Peyer's patch (tissue), 4 donors: Measurements from ENCODE around the gene HDGF. TPM values are rescaled to one million over a fixed set of nuclear protein-coding genes. Genes with fewer than 3 reads are reported as not detected.
A peak's percentile ranks its signal among the peaks of the same experiment; 100 is the strongest.
"Not testable (repeated sequence)": the region's sequence is repeated elsewhere in the genome, so short reads cannot be mapped to it uniquely, and the experiment has no call there.

ENCODE experiments used
- DNase-seq, 3 donors: peaks; one replicate each; pipeline ENCODE4 v3.0.0-alpha.2; 2017 to 2019
- H3K27ac ChIP-seq, 4 donors: fragments of 200-600 bp; sonication (generic); one replicate each; pipeline ENCODE4 v1.5.1; 2016 to 2019
- H3K27me3 ChIP-seq, 2 donors: fragments of 200-600 bp; sonication (generic); one replicate each; pipeline ENCODE4 v1.5.1; 2019
- H3K36me3 ChIP-seq, 3 donors: fragments of 200-600 bp; sonication (generic); one replicate each; pipeline ENCODE4 v1.5.1; 2016 to 2019
- H3K4me1 ChIP-seq, 4 donors: fragments of 200-600 bp; sonication (generic); one replicate each; pipeline ENCODE4 v1.5.1; 2016 to 2019
- H3K4me3 ChIP-seq, 4 donors: fragments of 200-600 bp; sonication (generic); 1 replicate in 3 of 4; 2 replicates in 1 of 4; pipeline ENCODE4 v1.5.1; 2016 to 2019; ENCODE audit warnings: mild to moderate bottlenecking in 1 of 4
- H3K9me3 ChIP-seq, 4 donors: fragments of 200-600 bp; sonication (generic); one replicate each; pipeline ENCODE4 v1.5.1; 2016 to 2019; ENCODE audit warnings: mild to moderate bottlenecking in 1 of 4
- CTCF ChIP-seq, 6 experiments: fragments of 450-650 bp in 4 of 6; fragments of 200-600 bp in 2 of 6; sonication (generic) in 1 of 6; IDR thresholded peaks; one replicate each; pipeline ENCODE4 v1.5.1; 2017 to 2019; ENCODE audit warnings: antibody characterized with exemption in 6 of 6, mild to moderate bottlenecking in 3 of 6, moderate library complexity in 1 of 6
- POLR2A ChIP-seq, 2 donors: fragments of 450-650 bp; IDR thresholded peaks; one replicate each; pipeline ENCODE4 v1.5.1; 2017; ENCODE audit warnings: antibody characterized with exemption in 2 of 2, mild to moderate bottlenecking in 2 of 2, moderate library complexity in 2 of 2
- total RNA-seq, 4 donors: library from RNA; depleted of rRNA; stranded (reverse); fragments of >200 nt; gene quantifications; one replicate each; pipeline ENCODE4 v1.1.0, GENCODE V29; 2016

Gene HDGF
- total RNA-seq, 4 donors from 2014 or later: 234 to 309 (median 281) TPM

- TF ChIP-seq POLR2A (IDR thresholded peaks at IDR 0.05): peak in 1 of 2 donors; percentile 33
- TF ChIP-seq CTCF (IDR thresholded peaks at IDR 0.05): no peak
- Histone ChIP-seq H3K27me3 (no peaks in the 10 kb centered on the region), H3K4me1 (peaks cover 0 to 36% (median 4%) of the 10 kb centered on the region in 4 donors), H3K4me3 (peak overlapping the region; percentile 45 to 88 (median 77)), H3K9me3 (no peaks in the 10 kb centered on the region), H3K36me3 (peaks cover 0 to 16% (median 0%) of the 10 kb centered on the region in 3 donors), H3K27ac (peak overlapping the region; percentile 73 to 92 (median 83))
- peak in 2 of 3 donors; percentile 14 to 74 for DNase-seq
Observed at GRCh38 chr1:156766298-156767100, 15.0 kb upstream of the HDGF start.

DNA sequence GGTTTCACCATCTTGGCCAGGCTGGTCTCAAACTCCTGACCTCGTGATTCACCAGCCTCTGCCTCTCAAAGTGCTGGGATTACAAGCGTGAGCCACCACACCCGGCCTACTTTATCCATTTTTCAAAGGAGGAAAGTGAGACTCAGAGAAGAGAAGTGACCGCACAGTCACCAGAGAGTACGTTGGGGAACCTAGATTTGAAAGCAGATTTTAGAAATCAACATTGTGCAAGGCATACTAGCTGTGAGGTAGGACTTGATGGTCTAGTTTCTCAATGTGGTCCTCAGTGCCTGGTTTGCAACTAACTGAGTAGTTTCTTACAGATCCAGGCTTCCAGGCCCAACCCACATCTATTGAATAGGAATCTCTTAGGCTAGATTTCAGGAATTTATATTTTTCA, 14.2 kb upstream of the HDGF start:
- peak in 1 of 3 donors; percentile 2 for DNase-seq
- H3K4me3 ChIP-seq: peak overlapping the region in 3 of 4 donors; percentile 45 to 88 (median 69)
- H3K9me3 ChIP-seq: no peaks in the 10 kb centered on the region
- peak overlapping the region in 1 of 4 donors; percentile 73 for H3K27ac ChIP-seq
- H3K27me3 ChIP-seq: no peaks in the 10 kb centered on the region
- H3K36me3 ChIP-seq: peaks cover 0 to 8% (median 0%) of the 10 kb centered on the region in 3 donors
- peaks cover 0 to 31% (median 4%) of the 10 kb centered on the region in 4 donors for H3K4me1 ChIP-seq
- TF ChIP-seq CTCF (IDR thresholded peaks at IDR 0.05): no peak
- no peak for TF ChIP-seq POLR2A (IDR thresholded peaks at IDR 0.05)

- DNase-seq, H3K4me3 ChIP-seq, H3K27ac ChIP-seq, H3K36me3 ChIP-seq, H3K9me3 ChIP-seq, H3K27me3 ChIP-seq: not testable (repeated sequence)
- peaks cover 0 to 27% (median 4%) of the 10 kb centered on the region in 4 donors for H3K4me1 ChIP-seq
Observed at GRCh38 chr1:156765136-156765535, 13.7 kb upstream of the HDGF start.

- TF ChIP-seq CTCF (IDR thresholded peaks at IDR 0.05) (no peak), POLR2A (IDR thresholded peaks at IDR 0.05) (no peak)
- no peaks in the 10 kb centered on the region for H3K27me3 ChIP-seq
- H3K4me1 ChIP-seq: peaks cover 0 to under 1% (median 0%) of the 10 kb centered on the region in 4 donors
- H3K36me3 ChIP-seq: no peaks in the 10 kb centered on the region
- no peak overlapping the region for H3K4me3 ChIP-seq
- H3K9me3 ChIP-seq: no peaks in the 10 kb centered on the region
- no peak overlapping the region for H3K27ac ChIP-seq
- no peak for DNase-seq
Observed at GRCh38 chr1:156760796-156761104, 9.3 kb upstream of the HDGF start.

GRCh38 chr1:156760092-156760795, 8.8 kb upstream of the HDGF start:
- Histone ChIP-seq H3K4me3 (no peak overlapping the region), H3K9me3 (no peaks in the 10 kb centered on the region), H3K27ac (no peak overlapping the region), H3K36me3 (no peaks in the 10 kb centered on the region), H3K27me3 (no peaks in the 10 kb centered on the region), H3K4me1 (no peaks in the 10 kb centered on the region)
- DNase-seq: no peak
- TF ChIP-seq POLR2A (IDR thresholded peaks at IDR 0.05) (no peak), CTCF (IDR thresholded peaks at IDR 0.05) (no peak)

- H3K27ac ChIP-seq, H3K27me3 ChIP-seq, H3K4me3 ChIP-seq, H3K4me1 ChIP-seq, H3K36me3 ChIP-seq, H3K9me3 ChIP-seq: not testable (repeated sequence)
- DNase-seq: peak in 1 of 3 donors; percentile 15
Observed at GRCh38 chr1:156757572-156758253, 6.2 kb upstream of the HDGF start.
